22Rv1 (cell line): ENCODE measurements around the gene KDM4C.

Experiments used
- CTCF ChIP-seq: fragments of 450-650 bp; IDR thresholded peaks from 2 replicates; pipeline ENCODE4 v1.5.1; 2017; ENCODE audit warnings: mild to moderate bottlenecking
- ZFX ChIP-seq: fragments of 450-650 bp; IDR thresholded peaks from 2 replicates; pipeline ENCODE4 v1.6.1; 2017; ENCODE audit warnings: antibody characterized with exemption, borderline replicate concordance

DNA sequence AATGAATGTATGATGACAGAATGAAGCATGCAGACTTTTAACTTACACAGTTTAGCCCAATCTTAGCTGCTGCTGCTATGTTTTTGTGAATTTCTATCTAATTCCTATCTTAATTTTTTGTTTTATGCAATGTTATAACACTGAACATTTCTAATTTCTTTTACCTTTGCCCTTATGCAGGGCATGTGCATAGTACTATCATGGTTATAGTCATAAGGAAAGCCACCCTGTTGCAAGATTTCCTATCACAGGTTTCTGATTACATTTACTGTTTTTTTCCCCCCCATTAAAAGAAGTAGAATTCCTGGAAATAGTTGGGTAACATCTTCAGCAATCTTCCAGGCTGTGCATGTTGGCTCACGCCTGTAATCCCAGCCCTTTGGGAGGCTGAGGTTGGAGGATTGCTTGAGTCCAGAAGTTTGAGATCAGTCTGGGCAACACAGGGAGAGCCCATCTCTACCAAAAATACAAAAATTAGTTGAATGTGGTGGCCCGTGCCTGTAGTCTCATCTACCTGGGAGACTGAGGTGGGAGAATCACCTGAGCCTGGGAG is 164.4 kb downstream of the KDM4C start:
- TF ChIP-seq CTCF: no peak
- TF ChIP-seq ZFX: no peak
